Stimulated activated CD4-positive, alpha-beta T cell treated with anti-CD3 and anti-CD28 coated beads, Interleukin-2, amount 100 ng/mL, for 4 hours (primary cell): Measurements from ENCODE around the gene RNASE4.

Experiments
- DNase-seq: peaks from one replicate; pipeline ENCODE4 v3.0.0-alpha.2; 2020; ENCODE audit warnings: low read depth

The RNASE4 gene

DNA sequence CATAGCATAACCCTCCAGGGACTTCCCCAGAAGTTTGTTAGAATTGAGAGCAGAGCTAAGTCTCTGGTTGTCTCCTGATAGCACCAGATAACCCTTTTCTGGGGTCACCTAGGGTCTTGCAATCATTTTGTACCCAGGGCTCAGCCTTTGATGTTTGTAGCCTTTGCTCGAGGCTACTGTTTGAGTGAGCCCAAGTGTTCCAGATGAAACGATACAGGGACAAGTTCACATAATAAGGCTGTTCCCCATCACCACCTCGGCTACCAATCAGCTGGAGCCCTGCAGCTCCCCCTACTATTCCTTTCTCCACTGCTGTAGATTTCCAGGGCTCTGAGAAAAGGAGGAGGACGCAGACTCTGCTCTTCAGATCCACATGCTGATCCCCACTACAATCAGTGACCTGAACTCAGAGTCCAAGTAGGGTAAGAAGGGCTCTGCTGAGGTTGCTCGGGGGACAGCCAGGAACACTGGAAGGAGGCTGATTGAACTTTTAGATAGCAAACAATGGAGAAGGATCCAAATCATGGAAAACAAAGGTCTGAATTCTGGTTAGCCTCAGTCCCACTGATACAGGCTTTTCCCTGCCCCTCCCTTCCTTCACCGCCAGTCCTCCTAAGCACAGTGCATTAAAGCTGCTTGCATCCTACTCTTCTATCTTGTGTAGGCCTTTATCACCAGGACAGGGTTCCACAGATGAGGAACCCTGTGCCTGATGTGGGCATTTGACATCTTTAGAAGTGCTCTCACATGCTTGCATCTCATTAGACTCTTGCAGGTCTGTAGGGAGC lies 61.4 kb downstream of the RNASE4 start, which contains the start of gene EDDM3A:
Gene EDDM3A (plus strand): TSS at position 317 of the 788 bp plus-strand sequence. CDS start 1,694 bp downstream, outside the sequence.
- no peak for DNase-seq

DNA sequence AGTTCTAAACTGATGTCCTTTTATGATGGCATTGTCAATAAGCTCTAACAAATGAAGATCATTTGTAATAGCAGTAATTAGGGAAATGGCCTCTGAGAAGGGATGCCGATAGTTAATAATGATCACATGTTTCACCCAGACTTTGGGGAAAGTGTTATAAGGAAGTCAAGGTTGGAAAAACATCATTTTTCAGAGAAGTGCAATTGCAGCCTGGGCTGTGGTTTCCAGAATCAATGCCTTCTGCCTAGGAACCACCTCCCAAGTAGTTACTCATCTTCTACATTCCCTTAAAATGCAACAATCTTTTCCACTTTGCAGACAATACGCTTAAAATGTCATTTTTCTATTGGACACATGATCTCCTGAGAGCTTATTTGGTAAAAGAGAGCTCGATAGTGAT lies 62.2 kb downstream of the RNASE4 start:
- DNase-seq = no peak

DNA sequence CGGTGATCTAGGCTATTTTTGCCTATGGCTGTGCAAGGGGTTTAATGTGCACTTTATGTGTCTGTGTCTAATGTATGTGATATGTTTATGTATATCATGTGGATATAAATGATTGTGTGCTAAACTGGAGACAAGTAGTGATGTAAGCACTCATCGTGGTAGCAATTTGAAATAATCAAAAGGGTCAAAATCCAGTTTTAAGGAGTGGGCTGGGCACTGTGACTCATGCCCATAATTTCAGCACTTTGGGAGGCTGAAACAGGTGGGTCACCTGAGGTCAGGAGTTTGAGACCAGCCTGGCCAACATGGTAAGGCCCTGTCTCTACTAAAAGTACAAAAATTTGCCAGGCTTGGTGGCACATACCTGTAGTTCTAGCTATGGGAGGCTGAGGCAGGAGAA lies 64.1 kb downstream of the RNASE4 start:
- no peak for DNase-seq

GRCh38 chr14:20750194-20750593 lies 65.8 kb downstream of the RNASE4 start:
- DNase-seq = no peak
